NCI-H748 (cell line): Measurements from ENCODE around the gene VAPA.

ENCODE experiments used
- DNase-seq: peaks from one replicate; lab custom pipeline; 2025; ENCODE audit not compliant: unreplicated experiment; lab: John Stamatoyannopoulos, UW

The VAPA gene

DNA sequence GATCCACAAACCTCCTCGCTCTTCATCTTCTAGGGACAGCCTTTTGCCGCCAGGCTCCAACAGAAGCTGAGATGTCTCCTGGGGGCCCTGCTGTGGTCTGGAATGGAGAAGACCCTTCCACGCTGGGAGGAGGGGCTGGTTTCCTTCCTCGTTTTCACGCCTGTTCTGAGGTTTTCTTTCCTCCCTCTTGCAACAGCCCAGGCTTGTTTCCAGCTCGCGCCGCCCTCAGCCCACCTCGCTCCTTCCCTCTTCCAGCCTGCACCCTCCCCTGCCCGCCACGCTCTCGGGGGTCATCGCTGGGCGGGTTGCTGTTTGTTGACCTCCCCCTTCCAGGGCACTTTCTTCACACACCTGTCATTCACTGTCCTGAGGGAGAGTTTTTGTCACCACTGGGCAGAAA, 55.4 kb downstream of the VAPA start:
- DNase-seq = no peak

GRCh38 chr18:9971313-9971920, 57.6 kb downstream of the VAPA start:
- DNase-seq = peak; percentile 81

DNA sequence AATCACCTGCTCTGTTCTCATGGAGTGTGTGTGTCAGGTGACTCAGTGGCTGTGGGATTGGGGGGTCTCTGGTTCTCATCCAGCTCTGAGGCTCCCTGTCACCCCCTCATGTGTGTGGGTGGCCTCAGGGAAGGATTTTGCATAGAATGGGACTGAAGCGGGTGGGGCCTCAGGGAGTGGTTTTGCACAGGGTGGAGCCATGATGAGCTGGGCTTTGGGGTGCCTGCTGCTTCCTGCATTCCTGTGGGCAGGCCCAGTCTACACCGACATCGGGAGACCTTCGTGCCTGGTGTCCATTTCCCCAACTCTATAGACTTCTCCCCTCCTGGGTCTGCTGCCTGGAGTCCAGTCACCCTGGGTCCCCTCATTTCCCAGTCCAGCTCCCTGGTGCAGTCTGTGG, 59.7 kb downstream of the VAPA start:
- no peak for DNase-seq

DNA sequence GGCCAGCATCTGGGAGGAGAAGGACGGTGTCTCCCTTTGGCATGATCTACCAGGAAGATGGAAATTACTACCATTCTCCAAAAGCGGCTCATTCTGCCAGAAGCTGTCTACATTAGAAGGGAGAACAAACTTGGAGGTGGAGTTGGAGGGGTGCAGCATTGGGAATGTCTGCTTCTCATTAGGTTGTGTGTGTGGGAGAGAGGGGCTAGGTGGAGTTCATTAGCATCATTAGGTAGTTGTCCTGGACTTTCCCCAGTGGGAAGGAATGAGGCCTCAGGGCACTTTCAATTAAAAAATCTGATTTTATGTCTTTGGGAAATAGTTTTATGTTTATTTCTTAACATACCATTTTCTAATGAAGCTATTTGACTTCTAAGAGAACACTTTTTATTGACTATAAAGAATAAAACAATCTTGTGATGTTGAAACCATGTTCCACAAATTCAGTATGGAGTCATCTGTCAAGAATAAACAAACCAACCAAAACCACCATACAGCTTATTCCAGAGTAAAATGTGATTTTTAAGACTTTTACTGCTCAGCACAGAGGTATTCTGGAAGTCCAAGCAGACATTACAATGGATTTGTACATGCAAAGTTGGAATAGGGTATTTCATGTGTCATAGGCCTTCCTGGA, 60.6 kb downstream of the VAPA start:
- no peak for DNase-seq

GRCh38 chr18:9975658-9976057, 61.8 kb downstream of the VAPA start:
- no peak for DNase-seq

- no peak for DNase-seq
Observed at GRCh38 chr18:9982711-9983110, 68.9 kb downstream of the VAPA start.

DNA sequence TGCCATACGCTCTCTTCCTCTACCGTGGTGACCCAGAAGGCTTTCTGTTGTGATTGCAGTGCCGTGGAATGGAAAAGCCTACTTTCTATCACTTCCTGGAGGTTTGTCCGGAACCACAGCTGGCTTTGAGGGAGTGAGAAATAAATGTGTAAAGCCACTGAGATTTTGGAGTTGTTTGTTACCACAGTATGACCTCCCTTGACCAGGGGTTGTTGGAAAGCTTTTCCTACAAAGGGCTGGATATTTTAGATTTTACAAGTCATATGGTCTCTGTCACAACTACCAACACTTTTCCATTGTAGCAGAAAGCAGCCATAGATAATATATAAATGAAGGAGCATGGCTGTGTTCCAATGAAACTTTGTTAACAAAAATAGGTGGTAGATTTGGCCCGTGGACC, 70.3 kb downstream of the VAPA start:
- no peak for DNase-seq

GRCh38 chr18:9985641-9986040, 71.8 kb downstream of the VAPA start:
- DNase-seq = no peak

DNA sequence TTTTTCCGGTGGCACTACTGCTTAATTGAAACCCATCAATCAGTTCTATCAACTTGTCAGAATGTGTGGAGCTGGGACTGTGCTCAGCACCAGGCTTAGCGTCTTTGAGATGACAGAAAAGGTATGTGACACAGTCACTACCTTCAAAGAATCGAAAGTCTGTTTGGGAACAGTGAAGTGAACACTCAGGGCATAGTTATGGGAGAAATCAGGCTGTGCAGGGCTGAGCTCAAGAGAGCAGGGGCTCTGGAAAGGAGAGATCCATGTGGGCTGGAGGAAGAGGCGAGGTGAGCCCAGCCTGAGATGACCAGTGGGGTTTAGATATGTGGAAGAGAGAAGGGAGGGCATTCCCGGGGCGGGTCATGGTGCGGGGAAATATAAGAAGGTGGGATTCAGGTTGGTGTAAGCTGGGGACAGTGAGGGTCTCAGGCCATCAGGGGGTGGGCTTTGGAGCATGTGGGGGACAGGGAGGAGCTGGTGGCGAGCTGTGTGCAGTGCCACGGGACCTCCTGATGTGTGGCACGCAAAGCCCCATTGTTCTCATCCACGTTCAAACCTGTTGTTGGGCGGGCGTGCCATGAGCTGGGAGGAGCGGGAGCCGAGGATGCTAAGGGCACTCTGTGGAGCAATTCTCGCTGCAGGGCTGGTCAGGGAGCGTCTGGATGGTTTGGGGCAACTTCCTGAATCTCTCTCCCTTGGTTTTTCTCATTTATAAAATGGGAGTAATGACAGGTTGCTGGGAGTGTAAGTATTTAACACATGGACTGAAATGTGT, 72.5 kb downstream of the VAPA start:
- peak; percentile 41 for DNase-seq

GRCh38 chr18:9987345-9987744, 73.5 kb downstream of the VAPA start:
- no peak for DNase-seq

GRCh38 chr18:9987931-9988330, 74.1 kb downstream of the VAPA start:
- DNase-seq = peak; percentile 96

DNA sequence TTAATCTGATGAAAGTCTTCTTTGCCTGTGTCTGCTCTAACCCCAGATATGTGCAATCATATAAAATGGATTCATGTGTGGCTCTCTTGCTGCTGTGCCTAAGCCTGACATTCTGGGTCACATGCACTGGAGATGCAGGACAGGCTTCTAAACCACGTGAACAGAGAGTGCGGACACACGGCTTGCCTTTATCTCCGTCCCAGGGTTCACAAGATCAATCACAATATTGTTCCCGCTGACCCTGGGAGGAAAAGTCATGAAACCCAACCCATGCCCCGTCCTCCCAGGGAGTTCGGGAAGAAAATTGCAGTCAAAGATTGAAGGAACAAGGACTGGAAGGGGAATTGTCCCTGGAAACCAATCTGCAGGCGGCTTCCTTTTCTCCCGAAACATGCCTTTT, 74.8 kb downstream of the VAPA start:
- DNase-seq = no peak

GRCh38 chr18:9989481-9989880, 75.7 kb downstream of the VAPA start:
- no peak for DNase-seq

- DNase-seq = no peak
Observed at GRCh38 chr18:9991011-9992000, 77.5 kb downstream of the VAPA start.

DNA sequence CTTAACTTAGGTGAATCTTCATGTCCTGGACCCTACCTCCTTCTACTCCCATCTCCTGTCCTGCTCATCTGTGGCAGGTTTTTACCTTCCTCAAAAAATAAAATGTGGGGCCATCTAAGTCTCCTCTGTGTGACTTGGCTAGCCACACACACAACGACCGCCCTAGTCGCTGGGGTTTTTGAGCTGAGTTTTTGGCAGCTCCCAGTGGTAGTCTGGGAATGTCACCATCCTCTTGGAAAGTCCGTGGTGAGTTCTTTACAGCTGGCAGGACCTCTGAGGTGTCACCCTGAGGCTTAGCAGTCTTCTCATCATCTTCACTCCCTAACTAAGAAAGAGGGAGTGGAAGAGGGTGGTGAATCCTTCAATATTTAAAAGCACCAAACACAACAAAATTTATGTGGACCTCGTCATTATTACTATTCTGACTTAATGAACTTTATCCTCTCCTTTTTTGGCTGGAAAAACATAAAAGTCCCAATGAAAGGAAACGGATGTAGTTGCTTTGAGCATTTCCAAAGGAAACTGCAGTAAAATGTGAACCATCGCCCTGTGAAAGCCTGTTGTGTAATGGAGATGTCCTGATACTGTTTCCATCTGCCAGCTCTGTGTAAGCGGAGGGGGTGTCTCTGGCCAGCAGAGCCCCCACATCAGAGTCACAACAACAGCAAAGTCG, 78.6 kb downstream of the VAPA start:
- DNase-seq = no peak

- no peak for DNase-seq
Observed at GRCh38 chr18:9992973-9993520, 79.2 kb downstream of the VAPA start.

DNA sequence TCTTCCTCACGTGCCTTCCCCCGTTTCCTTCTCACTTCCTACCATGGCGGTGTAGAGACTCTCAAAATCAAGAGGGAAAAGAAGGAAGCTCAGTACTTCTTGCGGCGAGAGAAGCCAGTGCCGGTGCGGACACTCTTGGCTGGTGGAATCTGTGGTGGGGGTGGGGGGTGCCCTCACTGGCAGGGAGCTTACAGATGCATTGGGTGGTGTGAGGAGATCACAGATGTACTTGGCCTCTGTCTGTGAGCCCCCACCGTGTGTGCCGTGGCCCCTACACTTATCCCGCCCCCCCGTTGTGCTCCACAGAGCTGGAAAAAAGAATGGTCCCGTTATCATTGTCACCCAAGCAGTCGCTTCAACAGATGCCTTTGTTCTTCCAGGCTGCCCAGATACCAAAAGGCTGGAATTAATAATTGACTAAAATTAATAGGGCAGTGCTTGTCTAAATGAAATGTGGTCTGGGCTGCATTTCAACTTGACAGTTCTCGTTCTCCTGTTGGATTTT, 79.8 kb downstream of the VAPA start:
- no peak for DNase-seq

DNA sequence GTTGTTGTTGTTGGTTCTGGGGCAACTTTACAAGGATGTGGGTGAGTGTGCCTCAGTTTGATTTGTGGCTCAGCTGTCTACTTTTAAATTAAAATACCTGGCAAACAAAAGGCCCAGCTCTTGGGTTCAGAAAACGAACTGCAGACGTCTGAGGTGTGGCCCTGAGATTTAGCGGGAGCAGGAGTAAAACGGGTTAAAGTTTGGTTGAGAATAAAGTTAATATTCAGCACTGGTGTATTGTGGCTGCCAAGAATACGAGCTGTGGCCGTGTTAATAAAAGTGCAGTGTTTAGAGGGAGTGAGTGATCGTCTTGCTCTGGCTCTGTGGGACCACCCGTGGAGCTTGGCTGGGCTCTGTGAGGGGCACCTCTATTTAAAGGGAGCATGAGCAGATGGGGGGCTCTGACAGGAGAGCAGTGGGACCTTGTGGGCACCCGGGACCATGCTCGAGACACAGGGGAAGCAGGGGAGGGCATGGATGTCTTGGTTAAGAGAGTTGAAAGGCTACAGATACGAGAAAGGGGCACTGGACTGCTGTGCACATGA, 80.3 kb downstream of the VAPA start:
- DNase-seq = no peak

- DNase-seq = no peak
Observed at GRCh38 chr18:9994701-9995235, 81.0 kb downstream of the VAPA start.

DNA sequence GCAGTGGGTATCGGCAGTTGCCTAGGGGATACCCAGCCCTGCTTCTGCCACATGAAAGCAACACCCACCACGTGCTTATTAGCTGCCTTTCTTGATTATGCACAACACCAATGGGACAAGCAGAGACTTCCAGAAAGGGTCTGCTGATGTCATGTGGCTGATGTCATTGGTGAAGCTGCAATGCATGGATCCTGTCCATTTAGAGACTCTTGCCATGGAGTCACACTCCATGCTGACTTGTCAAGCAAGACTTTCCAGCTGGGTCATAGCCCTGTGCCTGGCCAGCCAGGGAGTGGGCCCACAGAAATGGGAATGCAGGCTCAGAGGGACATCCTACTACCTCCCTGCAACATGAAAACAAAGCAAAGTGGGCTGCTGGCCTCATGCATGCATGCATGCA, 81.8 kb downstream of the VAPA start:
- DNase-seq = no peak
